HepG2 (cell line): ENCODE data around the gene TH. TPM values are rescaled to one million over a fixed set of nuclear protein-coding genes. Genes with fewer than 3 reads are reported as not detected.

Source experiments
- SP1 ChIP-seq, 2 experiments: fragments of 450-650 bp in 1 of 2; sonication (generic) in 1 of 2; formaldehyde crosslinking in 1 of 2; IDR thresholded peaks; 2 replicates each; pipeline versions ENCODE4 v1.4.0 to v1.6.1; 2016 to 2020; ENCODE audit warnings: missing genetic modification reagents in 1 of 2
- ZNF180 ChIP-seq: sonication (generic); formaldehyde crosslinking; IDR thresholded peaks from 2 replicates; pipeline ENCODE4 v1.4.0; 2020; ENCODE audit warnings: low read depth, missing genetic modification reagents, borderline replicate concordance
- ZNF83 ChIP-seq: sonication (generic); formaldehyde crosslinking; IDR thresholded peaks from 2 replicates; pipeline ENCODE4 v1.4.0; 2020; ENCODE audit warnings: missing genetic modification reagents, mild to moderate bottlenecking, borderline replicate concordance
- ZSCAN25 ChIP-seq: sonication (generic); formaldehyde crosslinking; IDR thresholded peaks from 2 replicates; pipeline ENCODE4 v1.8.0; 2022; ENCODE audit warnings: mild to moderate bottlenecking, missing genetic modification reagents
- polyA plus RNA-seq, 8 experiments: library from polyadenylated mRNA; depleted of rRNA in 3 of 8; stranded (reverse) in 7 of 8; unstranded in 1 of 8; fragments of >200 nt; fragmentation: Illumina TruSeq in 4 of 8; extraction: Trizol in 4 of 8; gene quantifications; 2 replicates each; pipeline versions ENCODE4 v1.2.1 to v1.2.3, GENCODE V29; 2011 to 2016; ENCODE audit warnings: low read depth in 4 of 8, missing spikeins in 1 of 8, mixed read lengths in 1 of 8; ENCODE audit not compliant: insufficient read depth in 1 of 8
- total RNA-seq, 5 experiments: library from RNA; depleted of rRNA; stranded (reverse); fragments of >200 nt; fragmentation: Illumina TruSeq; extraction: Trizol; gene quantifications; 2 replicates each; pipeline ENCODE4 v1.2.3, GENCODE V29; 2016; ENCODE audit warnings: low read depth in 1 of 5
- TF ChIP-seq, protein P1 (sequence below): sonication (generic); formaldehyde crosslinking; IDR thresholded peaks from 2 replicates; pipeline ENCODE4 v1.4.0; 2020; ENCODE audit warnings: missing genetic modification reagents, borderline replicate concordance
- TF ChIP-seq, protein P2 (sequence below): sonication (generic); formaldehyde crosslinking; IDR thresholded peaks from 2 replicates; pipeline ENCODE4 v1.5.1; 2020; ENCODE audit warnings: missing genetic modification reagents, mild to moderate bottlenecking, borderline replicate concordance
- TF ChIP-seq, protein P3 (sequence below): sonication (generic); formaldehyde crosslinking; IDR thresholded peaks from 2 replicates; pipeline ENCODE4 v1.5.1; 2020; ENCODE audit warnings: mild to moderate bottlenecking, missing genetic modification reagents, moderate library complexity

The TH gene
- total and polyA plus RNA-seq, 2 of the 13 experiments (the other 11 are each of a cell fraction or from before 2014, with no cell fraction given) = 0.36 TPM; not detected in 1

DNA sequence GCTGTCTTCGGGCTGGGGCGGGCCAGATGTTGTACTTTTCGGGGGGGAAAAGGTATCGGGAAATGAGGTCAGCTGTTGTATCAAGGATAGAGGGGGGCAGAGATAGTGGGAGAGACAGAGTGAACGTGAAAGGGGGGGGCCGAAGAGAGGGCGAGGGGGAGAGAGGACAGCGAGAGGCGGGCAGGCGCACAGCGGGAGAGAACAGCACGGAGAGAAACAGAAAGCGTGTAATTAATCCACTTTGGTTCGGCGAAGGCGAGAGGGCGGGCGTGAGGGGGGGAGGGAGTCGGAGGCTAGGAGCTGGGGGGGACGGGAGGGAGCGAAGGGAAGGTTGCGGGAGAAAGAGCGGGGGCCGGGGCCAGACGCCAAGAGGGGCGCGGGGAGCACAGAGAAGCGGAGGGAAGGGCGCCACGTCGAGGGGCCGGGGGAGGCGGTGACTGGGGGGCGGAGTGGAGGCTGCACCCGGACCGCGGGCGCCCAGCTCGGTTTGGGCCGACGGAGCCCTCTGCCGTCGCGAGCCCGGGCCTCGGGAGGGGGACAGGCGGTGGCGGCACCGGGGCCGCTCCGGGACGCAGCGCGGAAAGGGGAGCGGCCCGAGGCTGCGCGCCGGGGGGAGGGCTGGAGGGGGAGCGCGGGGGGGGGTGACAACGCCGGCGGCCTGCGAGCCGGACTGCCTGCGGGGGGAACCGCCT lies 33.0 kb downstream of the TH start (continued):
- TF ChIP-seq, protein P1, sequence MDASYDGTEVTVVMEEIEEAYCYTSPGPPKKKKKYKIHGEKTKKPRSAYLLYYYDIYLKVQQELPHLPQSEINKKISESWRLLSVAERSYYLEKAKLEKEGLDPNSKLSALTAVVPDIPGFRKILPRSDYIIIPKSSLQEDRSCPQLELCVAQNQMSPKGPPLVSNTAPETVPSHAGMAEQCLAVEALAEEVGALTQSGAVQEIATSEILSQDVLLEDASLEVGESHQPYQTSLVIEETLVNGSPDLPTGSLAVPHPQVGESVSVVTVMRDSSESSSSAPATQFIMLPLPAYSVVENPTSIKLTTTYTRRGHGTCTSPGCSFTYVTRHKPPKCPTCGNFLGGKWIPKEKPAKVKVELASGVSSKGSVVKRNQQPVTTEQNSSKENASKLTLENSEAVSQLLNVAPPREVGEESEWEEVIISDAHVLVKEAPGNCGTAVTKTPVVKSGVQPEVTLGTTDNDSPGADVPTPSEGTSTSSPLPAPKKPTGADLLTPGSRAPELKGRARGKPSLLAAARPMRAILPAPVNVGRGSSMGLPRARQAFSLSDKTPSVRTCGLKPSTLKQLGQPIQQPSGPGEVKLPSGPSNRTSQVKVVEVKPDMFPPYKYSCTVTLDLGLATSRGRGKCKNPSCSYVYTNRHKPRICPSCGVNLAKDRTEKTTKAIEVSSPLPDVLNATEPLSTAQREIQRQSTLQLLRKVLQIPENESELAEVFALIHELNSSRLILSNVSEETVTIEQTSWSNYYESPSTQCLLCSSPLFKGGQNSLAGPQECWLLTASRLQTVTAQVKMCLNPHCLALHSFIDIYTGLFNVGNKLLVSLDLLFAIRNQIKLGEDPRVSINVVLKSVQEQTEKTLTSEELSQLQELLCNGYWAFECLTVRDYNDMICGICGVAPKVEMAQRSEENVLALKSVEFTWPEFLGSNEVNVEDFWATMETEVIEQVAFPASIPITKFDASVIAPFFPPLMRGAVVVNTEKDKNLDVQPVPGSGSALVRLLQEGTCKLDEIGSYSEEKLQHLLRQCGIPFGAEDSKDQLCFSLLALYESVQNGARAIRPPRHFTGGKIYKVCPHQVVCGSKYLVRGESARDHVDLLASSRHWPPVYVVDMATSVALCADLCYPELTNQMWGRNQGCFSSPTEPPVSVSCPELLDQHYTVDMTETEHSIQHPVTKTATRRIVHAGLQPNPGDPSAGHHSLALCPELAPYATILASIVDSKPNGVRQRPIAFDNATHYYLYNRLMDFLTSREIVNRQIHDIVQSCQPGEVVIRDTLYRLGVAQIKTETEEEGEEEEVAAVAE (CRISPR knock-in tag) = no peak
- no peak for TF ChIP-seq SP1 (IDR thresholded peaks at IDR 0.05)
- TF ChIP-seq SP1 (CRISPR knock-in tag; IDR thresholded peaks at IDR 0.05) = no peak
- TF ChIP-seq, protein P2, sequence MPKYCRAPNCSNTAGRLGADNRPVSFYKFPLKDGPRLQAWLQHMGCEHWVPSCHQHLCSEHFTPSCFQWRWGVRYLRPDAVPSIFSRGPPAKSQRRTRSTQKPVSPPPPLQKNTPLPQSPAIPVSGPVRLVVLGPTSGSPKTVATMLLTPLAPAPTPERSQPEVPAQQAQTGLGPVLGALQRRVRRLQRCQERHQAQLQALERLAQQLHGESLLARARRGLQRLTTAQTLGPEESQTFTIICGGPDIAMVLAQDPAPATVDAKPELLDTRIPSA (CRISPR knock-in tag) = no peak
- TF ChIP-seq ZNF180 (CRISPR knock-in tag) = no peak
- TF ChIP-seq ZNF83 (CRISPR knock-in tag) = no peak
- TF ChIP-seq, protein P3, sequence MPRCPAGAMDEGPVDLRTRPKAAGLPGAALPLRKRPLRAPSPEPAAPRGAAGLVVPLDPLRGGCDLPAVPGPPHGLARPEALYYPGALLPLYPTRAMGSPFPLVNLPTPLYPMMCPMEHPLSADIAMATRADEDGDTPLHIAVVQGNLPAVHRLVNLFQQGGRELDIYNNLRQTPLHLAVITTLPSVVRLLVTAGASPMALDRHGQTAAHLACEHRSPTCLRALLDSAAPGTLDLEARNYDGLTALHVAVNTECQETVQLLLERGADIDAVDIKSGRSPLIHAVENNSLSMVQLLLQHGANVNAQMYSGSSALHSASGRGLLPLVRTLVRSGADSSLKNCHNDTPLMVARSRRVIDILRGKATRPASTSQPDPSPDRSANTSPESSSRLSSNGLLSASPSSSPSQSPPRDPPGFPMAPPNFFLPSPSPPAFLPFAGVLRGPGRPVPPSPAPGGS = no peak
- peak; percentile 38; the same call in 1 of the 2 replicates for TF ChIP-seq ZSCAN25 (CRISPR knock-in tag)
